K562 (cell line): ENCODE measurements around the gene PRPF38A. TPM values are rescaled to one million over a fixed set of nuclear protein-coding genes. Genes with fewer than 3 reads are reported as not detected.

Source experiments
- ARID1B ChIP-seq: fragments of 450-650 bp; IDR thresholded peaks from 2 replicates; pipeline ENCODE4 v1.6.1; 2016; ENCODE audit warnings: antibody characterized with exemption, mild to moderate bottlenecking, inconsistent platforms
- CCAR2 ChIP-seq: fragments of 200-400 bp; formaldehyde crosslinking; IDR thresholded peaks from 2 replicates; pipeline ENCODE4 v1.6.1; 2017; ENCODE audit warnings: mild to moderate bottlenecking, low read depth, low read length
- FOXJ3 ChIP-seq: sonication (generic); formaldehyde crosslinking; IDR thresholded peaks from 2 replicates; pipeline ENCODE4 v1.4.0; 2020; ENCODE audit warnings: mild to moderate bottlenecking, missing genetic modification reagents
- HOMEZ ChIP-seq: fragments of 250-450 bp; sonication (Bioruptor Pico); IDR thresholded peaks from 2 replicates; pipeline ENCODE4 v1.4.0; 2020; ENCODE audit warnings: mild to moderate bottlenecking, moderate library complexity
- KDM5B ChIP-seq: fragments of 200-600 bp; sonication (generic); IDR thresholded peaks from 2 replicates; pipeline ENCODE4 v1.6.1; 2012; ENCODE audit warnings: low read depth, mild to moderate bottlenecking, moderate library complexity, low read length, control low read depth, inconsistent platforms; ENCODE audit not compliant: insufficient replicate concordance
- KHSRP ChIP-seq: fragments of 450-650 bp; IDR thresholded peaks from 2 replicates; pipeline ENCODE4 v1.6.1; 2017
- POLR2B ChIP-seq: fragments of 450-650 bp; IDR thresholded peaks from 2 replicates; pipeline ENCODE4 v1.6.1; 2018; ENCODE audit warnings: low read depth; ENCODE audit not compliant: partially characterized antibody
- STAT5A ChIP-seq: IDR thresholded peaks from 2 replicates; pipeline ENCODE4 v1.6.1; 2012; ENCODE audit warnings: low read length, inconsistent platforms, borderline replicate concordance
- TBP ChIP-seq: optimal IDR thresholded peaks from 2 replicates; pipeline ENCODE3; 2011; ENCODE audit warnings: low read depth, low read length, improper control_type of control experiment
- ZBTB43 ChIP-seq: sonication (generic); formaldehyde crosslinking; IDR thresholded peaks from 2 replicates; pipeline ENCODE4 v1.8.0; 2023; ENCODE audit warnings: mild to moderate bottlenecking, missing genetic modification reagents
- ZBTB5 ChIP-seq: fragments of 450-650 bp; IDR thresholded peaks from 2 replicates; pipeline ENCODE4 v1.6.1; 2017; ENCODE audit warnings: antibody characterized with exemption
- ZNF512 ChIP-seq: IDR thresholded peaks from 2 replicates; pipeline ENCODE4 v1.6.1; 2016; ENCODE audit warnings: missing genetic modification characterization, missing compliant biosample characterization
- polyA plus RNA-seq, 8 experiments: library from polyadenylated mRNA; depleted of rRNA in 4 of 8; stranded (reverse) in 5 of 8; unstranded in 3 of 8; fragments of >200 nt; fragmentation: Nextera tagmentation in 2 of 8; fragmentation: Illumina TruSeq in 1 of 8; extraction: Ambion mirVana in 2 of 8; extraction: Trizol in 1 of 8; gene quantifications; 2 replicates each; pipeline versions ENCODE4 v1.2.1 to v1.2.3, GENCODE V29; 2011 to 2014; ENCODE audit warnings: inconsistent platforms in 1 of 8, missing spikeins in 1 of 8
- total RNA-seq, 7 experiments: library from RNA; depleted of rRNA in 6 of 7; stranded (reverse); fragments of >200 nt in 6 of 7; fragmentation: Illumina TruSeq in 2 of 7; extraction: Trizol in 2 of 7; gene quantifications; 2 replicates each; pipeline versions ENCODE4 v1.2.1 to v1.2.3, GENCODE V29; 2011 to 2021; ENCODE audit warnings: low replicate concordance in 1 of 7
- TF ChIP-seq, protein P1 (sequence below): fragments of 450-650 bp; IDR thresholded peaks from 2 replicates; pipeline ENCODE4 v1.6.1; 2018; ENCODE audit warnings: mild to moderate bottlenecking, low read depth; ENCODE audit not compliant: partially characterized antibody
- TF ChIP-seq, protein P2 (sequence below): sonication (generic); IDR thresholded peaks from 2 replicates; pipeline ENCODE4 v1.6.1; 2016
- TF ChIP-seq, protein P3 (sequence below): fragments of 200-400 bp; formaldehyde crosslinking; IDR thresholded peaks from 2 replicates; pipeline ENCODE4 v1.6.1; 2017; ENCODE audit warnings: mild to moderate bottlenecking, low read depth, low read length, moderate library complexity

PRPF38A gene
- total and polyA plus RNA-seq, 9 of the 15 experiments (the other 6 are each of a cell fraction or from before 2014, with no cell fraction given), result 53.6 to 198 (median 89.2) TPM

DNA sequence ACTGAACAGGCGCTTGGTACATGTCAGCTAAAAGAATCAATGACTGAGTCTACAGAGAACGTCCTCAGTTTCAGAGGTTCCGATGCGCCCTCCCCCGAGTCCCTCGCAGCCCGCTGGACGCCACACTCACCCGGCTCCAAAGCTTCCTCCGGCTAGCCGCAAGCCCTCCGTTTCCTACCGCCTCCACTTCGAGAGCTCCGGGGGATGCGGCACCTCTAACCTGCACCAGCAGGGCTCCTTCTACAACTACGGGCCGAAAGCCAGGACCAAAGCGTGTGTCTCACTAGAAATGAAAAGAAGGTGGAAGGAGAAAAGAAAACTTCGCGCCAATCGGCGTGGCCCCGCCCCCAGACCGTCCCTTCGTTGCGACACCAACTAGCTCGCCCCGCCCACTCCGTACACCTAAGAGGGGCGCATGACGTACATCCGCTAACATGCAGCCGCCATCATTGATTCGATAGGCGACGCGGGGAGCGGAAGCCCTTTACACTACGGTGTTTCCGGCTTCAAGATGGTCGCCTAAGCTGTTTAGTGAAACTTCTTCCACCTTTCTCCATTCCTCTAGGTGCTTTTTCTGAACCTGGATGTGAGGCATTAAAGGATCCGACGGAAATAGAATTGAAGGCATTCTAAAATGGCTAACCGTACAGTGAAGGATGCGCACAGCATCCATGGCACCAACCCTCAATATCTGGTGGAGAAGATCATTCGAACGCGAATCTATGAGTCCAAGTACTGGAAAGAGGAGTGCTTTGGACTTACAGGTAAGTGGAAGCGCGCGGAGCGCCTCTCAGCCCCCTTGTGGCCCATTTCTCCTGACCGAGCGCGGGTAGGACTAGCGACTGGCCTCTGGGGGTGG lies at the start of gene PRPF38A, which contains the start of gene ORC1 (continued):
- TF ChIP-seq ZBTB43 (CRISPR knock-in tag) (no peak), POLR2B (peak; percentile 95), KHSRP (peak; percentile 72), ARID1B (peak; percentile 45; the same call in 1 of the 2 replicates), ZNF512 (tag) (no peak), HOMEZ (CRISPR knock-in tag) (no peak), KDM5B (peak; percentile 84), FOXJ3 (CRISPR knock-in tag) (no peak), STAT5A (no peak), ZBTB5 (no peak), CCAR2 (no peak), TBP (peak; percentile 88)
- TF ChIP-seq, protein P1, sequence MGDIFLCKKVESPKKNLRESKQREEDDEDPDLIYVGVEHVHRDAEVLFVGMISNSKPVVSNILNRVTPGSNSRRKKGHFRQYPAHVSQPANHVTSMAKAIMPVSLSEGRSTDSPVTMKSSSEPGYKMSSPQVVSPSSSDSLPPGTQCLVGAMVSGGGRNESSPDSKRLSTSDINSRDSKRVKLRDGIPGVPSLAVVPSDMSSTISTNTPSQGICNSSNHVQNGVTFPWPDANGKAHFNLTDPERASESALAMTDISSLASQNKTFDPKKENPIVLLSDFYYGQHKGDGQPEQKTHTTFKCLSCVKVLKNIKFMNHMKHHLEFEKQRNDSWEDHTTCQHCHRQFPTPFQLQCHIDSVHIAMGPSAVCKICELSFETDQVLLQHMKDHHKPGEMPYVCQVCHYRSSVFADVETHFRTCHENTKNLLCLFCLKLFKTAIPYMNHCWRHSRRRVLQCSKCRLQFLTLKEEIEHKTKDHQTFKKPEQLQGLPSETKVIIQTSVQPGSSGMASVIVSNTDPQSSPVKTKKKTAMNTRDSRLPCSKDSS, result no peak
- TF ChIP-seq, protein P2, sequence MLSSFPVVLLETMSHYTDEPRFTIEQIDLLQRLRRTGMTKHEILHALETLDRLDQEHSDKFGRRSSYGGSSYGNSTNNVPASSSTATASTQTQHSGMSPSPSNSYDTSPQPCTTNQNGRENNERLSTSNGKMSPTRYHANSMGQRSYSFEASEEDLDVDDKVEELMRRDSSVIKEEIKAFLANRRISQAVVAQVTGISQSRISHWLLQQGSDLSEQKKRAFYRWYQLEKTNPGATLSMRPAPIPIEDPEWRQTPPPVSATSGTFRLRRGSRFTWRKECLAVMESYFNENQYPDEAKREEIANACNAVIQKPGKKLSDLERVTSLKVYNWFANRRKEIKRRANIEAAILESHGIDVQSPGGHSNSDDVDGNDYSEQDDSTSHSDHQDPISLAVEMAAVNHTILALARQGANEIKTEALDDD, result no peak
- TF ChIP-seq, protein P3, sequence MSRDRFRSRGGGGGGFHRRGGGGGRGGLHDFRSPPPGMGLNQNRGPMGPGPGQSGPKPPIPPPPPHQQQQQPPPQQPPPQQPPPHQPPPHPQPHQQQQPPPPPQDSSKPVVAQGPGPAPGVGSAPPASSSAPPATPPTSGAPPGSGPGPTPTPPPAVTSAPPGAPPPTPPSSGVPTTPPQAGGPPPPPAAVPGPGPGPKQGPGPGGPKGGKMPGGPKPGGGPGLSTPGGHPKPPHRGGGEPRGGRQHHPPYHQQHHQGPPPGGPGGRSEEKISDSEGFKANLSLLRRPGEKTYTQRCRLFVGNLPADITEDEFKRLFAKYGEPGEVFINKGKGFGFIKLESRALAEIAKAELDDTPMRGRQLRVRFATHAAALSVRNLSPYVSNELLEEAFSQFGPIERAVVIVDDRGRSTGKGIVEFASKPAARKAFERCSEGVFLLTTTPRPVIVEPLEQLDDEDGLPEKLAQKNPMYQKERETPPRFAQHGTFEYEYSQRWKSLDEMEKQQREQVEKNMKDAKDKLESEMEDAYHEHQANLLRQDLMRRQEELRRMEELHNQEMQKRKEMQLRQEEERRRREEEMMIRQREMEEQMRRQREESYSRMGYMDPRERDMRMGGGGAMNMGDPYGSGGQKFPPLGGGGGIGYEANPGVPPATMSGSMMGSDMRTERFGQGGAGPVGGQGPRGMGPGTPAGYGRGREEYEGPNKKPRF, result no peak
